Ishikawa (cell line): Measurements from ENCODE around the gene SUSD5.

Experiments
- CEBPB ChIP-seq: IDR thresholded peaks from 2 replicates; pipeline ENCODE4 v1.6.1; 2012
- CREB1 ChIP-seq: IDR thresholded peaks from 2 replicates; pipeline ENCODE4 v1.6.1; 2012; ENCODE audit warnings: low read depth
- EP300 ChIP-seq: IDR thresholded peaks from 2 replicates; pipeline ENCODE4 v1.6.1; 2012; ENCODE audit warnings: borderline replicate concordance
- MAX ChIP-seq: IDR thresholded peaks from 2 replicates; pipeline ENCODE4 v1.6.1; 2012
- TAF1 ChIP-seq: IDR thresholded peaks from 2 replicates; pipeline ENCODE4 v1.6.1; 2012; ENCODE audit warnings: low read depth, mild to moderate bottlenecking

- no peak for TF ChIP-seq MAX
- no peak for TF ChIP-seq EP300
- TF ChIP-seq CEBPB: no peak
- no peak for TF ChIP-seq CREB1
- no peak for TF ChIP-seq TAF1
These were observed 72.6 kb downstream of the SUSD5 start for GRCh38 chr3:33145901-33146580.
